ENCODE results near the gene NUAK1. TPM values are rescaled to one million over a fixed set of nuclear protein-coding genes. Genes with fewer than 3 reads are reported as not detected.

NUAK1 gene
- total and polyA plus RNA-seq, 2 experiments from 2014 or later = 5.4 to 16.9 TPM

DNA sequence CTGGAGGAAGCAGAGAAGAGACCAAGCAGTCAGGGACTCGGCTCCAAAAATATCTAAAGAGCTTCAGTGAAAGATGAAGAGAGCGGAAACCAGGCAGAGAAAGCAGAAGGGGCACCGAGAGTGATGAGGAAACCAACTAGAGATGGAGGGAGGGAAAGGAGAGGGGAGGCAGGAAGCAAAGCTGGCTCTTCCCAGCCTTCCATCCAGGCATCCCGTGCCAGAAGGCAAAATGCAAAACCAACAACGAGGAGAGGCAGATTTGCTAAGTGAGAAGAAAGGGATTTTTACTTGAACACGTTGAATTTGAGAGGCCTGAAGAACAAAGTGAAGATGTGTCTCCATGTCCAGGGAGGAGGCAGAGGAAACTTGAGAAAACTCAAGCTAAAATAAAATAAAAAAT lies 90.1 kb downstream of the NUAK1 start:
- Mint-ChIP-seq H3K4me1 (peaks cover 4% of the 10 kb centered on the region; the same call in 2 of the 3 replicates), H3K27ac (no peak overlapping the region), H3K36me3 (ENCODE audit: low read depth) (no peaks in the 10 kb centered on the region), H3K27me3 (ENCODE audit: insufficient read depth, low read depth, poor library complexity) (peaks cover 3% of the 10 kb centered on the region), H3K4me3 (no peak overlapping the region), H3K9me3 (no peaks in the 10 kb centered on the region)
- Histone ChIP-seq H4K20me1 (replicated peaks; ENCODE audit: insufficient read depth) (no peaks in the 10 kb centered on the region), H3K9me2 (ENCODE audit: insufficient read depth) (peaks cover 6% of the 10 kb centered on the region; the same call in 1 of the 2 replicates), H3K4me1 (ENCODE audit: insufficient read depth) (no peaks in the 10 kb centered on the region; the same call in 1 of the 2 replicates), H3K27me3 (ENCODE audit: insufficient read depth) (no peaks in the 10 kb centered on the region), H3K27ac (ENCODE audit: low read depth) (no peak overlapping the region), H2AFZ (no peak overlapping the region), H3K79me2 (replicated peaks; ENCODE audit: insufficient read depth) (no peaks in the 10 kb centered on the region), H3K36me3 (ENCODE audit: insufficient read depth) (no peaks in the 10 kb centered on the region), H3K4me2 (no peak overlapping the region), H3F3A (replicated peaks; ENCODE audit: low read depth) (no peaks in the 10 kb centered on the region), H3K4me3 (no peak overlapping the region)
- ATAC-seq (no peak), DNase-seq (ENCODE audit: low spot score) (no peak)
- TF ChIP-seq NANOG (IDR thresholded peaks at IDR 0.05; ENCODE audit: borderline replicate concordance) = no peak
- TF ChIP-seq EZH2 (IDR thresholded peaks at IDR 0.05; ENCODE audit: low read depth, unreplicated experiment) = no peak

DNA sequence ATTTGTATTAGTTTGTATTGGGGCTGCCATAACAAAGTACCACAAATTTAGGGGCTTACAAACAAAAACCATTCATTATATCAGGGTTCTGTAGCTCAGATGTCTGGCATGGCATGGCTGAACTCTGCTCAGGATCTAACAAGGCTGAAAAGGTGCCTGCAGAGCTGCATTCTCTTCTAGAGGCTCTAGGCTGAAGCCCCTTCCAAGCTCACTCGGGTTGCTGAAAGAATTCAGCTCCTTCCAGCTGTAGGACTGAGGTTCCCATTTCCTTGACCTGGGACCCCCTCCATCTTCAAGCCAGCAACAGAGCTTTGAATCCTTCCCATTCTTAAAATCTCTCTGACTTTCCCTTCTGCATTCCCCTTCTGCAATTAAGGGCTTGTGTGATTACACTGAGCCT lies 90.7 kb downstream of the NUAK1 start:
- H2AFZ ChIP-seq = no peak overlapping the region
- H3K27me3 Mint-ChIP-seq (ENCODE audit: insufficient read depth, low read depth, poor library complexity) = peaks cover 3% of the 10 kb centered on the region
- ATAC-seq = no peak
- H3K4me3 Mint-ChIP-seq = no peak overlapping the region
- TF ChIP-seq EZH2 (IDR thresholded peaks at IDR 0.05; ENCODE audit: low read depth, unreplicated experiment) (no peak), STAT1 (IDR thresholded peaks at IDR 0.05; ENCODE audit: unreplicated experiment) (no peak), JUNB (IDR thresholded peaks at IDR 0.05; ENCODE audit: unreplicated experiment) (no peak), ZNF114 (CRISPR knock-in tag; IDR thresholded peaks at IDR 0.05) (no peak)
- TF ChIP-seq, protein P1, sequence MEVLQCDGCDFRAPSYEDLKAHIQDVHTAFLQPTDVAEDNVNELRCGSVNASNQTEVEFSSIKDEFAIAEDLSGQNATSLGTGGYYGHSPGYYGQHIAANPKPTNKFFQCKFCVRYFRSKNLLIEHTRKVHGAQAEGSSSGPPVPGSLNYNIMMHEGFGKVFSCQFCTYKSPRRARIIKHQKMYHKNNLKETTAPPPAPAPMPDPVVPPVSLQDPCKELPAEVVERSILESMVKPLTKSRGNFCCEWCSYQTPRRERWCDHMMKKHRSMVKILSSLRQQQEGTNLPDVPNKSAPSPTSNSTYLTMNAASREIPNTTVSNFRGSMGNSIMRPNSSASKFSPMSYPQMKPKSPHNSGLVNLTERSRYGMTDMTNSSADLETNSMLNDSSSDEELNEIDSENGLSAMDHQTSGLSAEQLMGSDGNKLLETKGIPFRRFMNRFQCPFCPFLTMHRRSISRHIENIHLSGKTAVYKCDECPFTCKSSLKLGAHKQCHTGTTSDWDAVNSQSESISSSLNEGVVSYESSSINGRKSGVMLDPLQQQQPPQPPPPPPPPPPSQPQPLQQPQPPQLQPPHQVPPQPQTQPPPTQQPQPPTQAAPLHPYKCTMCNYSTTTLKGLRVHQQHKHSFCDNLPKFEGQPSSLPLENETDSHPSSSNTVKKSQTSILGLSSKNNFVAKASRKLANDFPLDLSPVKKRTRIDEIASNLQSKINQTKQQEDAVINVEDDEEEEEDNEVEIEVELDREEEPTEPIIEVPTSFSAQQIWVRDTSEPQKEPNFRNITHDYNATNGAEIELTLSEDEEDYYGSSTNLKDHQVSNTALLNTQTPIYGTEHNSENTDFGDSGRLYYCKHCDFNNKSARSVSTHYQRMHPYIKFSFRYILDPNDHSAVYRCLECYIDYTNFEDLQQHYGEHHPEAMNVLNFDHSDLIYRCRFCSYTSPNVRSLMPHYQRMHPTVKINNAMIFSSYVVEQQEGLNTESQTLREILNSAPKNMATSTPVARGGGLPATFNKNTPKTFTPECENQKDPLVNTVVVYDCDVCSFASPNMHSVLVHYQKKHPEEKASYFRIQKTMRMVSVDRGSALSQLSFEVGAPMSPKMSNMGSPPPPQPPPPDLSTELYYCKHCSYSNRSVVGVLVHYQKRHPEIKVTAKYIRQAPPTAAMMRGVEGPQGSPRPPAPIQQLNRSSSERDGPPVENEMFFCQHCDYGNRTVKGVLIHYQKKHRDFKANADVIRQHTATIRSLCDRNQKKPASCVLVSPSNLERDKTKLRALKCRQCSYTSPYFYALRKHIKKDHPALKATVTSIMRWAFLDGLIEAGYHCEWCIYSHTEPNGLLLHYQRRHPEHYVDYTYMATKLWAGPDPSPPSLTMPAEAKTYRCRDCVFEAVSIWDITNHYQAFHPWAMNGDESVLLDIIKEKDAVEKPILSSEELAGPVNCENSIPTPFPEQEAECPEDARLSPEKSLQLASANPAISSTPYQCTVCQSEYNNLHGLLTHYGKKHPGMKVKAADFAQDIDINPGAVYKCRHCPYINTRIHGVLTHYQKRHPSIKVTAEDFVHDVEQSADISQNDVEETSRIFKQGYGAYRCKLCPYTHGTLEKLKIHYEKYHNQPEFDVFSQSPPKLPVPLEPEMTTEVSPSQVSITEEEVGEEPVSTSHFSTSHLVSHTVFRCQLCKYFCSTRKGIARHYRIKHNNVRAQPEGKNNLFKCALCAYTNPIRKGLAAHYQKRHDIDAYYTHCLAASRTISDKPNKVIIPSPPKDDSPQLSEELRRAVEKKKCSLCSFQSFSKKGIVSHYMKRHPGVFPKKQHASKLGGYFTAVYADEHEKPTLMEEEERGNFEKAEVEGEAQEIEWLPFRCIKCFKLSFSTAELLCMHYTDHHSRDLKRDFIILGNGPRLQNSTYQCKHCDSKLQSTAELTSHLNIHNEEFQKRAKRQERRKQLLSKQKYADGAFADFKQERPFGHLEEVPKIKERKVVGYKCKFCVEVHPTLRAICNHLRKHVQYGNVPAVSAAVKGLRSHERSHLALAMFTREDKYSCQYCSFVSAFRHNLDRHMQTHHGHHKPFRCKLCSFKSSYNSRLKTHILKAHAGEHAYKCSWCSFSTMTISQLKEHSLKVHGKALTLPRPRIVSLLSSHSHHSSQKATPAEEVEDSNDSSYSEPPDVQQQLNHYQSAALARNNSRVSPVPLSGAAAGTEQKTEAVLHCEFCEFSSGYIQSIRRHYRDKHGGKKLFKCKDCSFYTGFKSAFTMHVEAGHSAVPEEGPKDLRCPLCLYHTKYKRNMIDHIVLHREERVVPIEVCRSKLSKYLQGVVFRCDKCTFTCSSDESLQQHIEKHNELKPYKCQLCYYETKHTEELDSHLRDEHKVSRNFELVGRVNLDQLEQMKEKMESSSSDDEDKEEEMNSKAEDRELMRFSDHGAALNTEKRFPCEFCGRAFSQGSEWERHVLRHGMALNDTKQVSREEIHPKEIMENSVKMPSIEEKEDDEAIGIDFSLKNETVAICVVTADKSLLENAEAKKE (CRISPR knock-in tag; IDR thresholded peaks at IDR 0.05) = no peak
- no peaks in the 10 kb centered on the region for H3K27me3 ChIP-seq (ENCODE audit: insufficient read depth)
- H3K27ac ChIP-seq (ENCODE audit: low read depth) = no peak overlapping the region
- DNase-seq (ENCODE audit: low spot score) = no peak
- no peaks in the 10 kb centered on the region for H4K20me1 ChIP-seq (replicated peaks; ENCODE audit: insufficient read depth)
- H3K36me3 ChIP-seq (ENCODE audit: insufficient read depth) = no peaks in the 10 kb centered on the region
- no peaks in the 10 kb centered on the region; the same call in 1 of the 3 replicates for H3K4me1 Mint-ChIP-seq
- H3K4me1 ChIP-seq (ENCODE audit: insufficient read depth) = no peaks in the 10 kb centered on the region; the same call in 1 of the 2 replicates
- H3K27ac Mint-ChIP-seq = no peak overlapping the region
- H3K9me2 ChIP-seq (ENCODE audit: insufficient read depth) = peaks cover 6% of the 10 kb centered on the region; the same call in 1 of the 2 replicates
- no peak overlapping the region for H3K4me2 ChIP-seq
- no peaks in the 10 kb centered on the region for H3K79me2 ChIP-seq (replicated peaks; ENCODE audit: insufficient read depth)
- no peaks in the 10 kb centered on the region for H3K9me3 Mint-ChIP-seq
- no peaks in the 10 kb centered on the region for H3F3A ChIP-seq (replicated peaks; ENCODE audit: low read depth)
- no peak overlapping the region for H3K4me3 ChIP-seq
- no peaks in the 10 kb centered on the region for H3K36me3 Mint-ChIP-seq (ENCODE audit: low read depth)

Measured in GM23338 (cell line).